Stomach (tissue), 9 donors: ENCODE data around the gene IFFO2. TPM values are rescaled to one million over a fixed set of nuclear protein-coding genes. Genes with fewer than 3 reads are reported as not detected.

Source experiments
- DNase-seq, 2 donors: peaks; one replicate each; pipeline versions ENCODE4 v3.0.0 to v3.0.0-alpha.2; 2013 to 2019
- H3K27ac ChIP-seq, 5 donors: fragments of 200-600 bp in 4 of 5; sonication (generic) in 4 of 5; one replicate each; pipeline ENCODE4 v1.5.1; 2013 to 2019; ENCODE audit warnings: mild to moderate bottlenecking in 1 of 5, moderate library complexity in 1 of 5
- H3K27me3 ChIP-seq, 3 donors: fragments of 200-600 bp; sonication (generic); one replicate each; pipeline ENCODE4 v1.5.1; 2017 to 2019; ENCODE audit warnings: mixed run types in 1 of 3
- H3K36me3 ChIP-seq, 4 donors: fragments of 200-600 bp; sonication (generic); 1 replicate in 3 of 4; 2 replicates in 1 of 4; pipeline ENCODE4 v1.5.1; 2016 to 2019
- H3K4me1 ChIP-seq, 4 donors: fragments of 200-600 bp; sonication (generic); one replicate each; pipeline ENCODE4 v1.5.1; 2016 to 2019
- H3K4me3 ChIP-seq, 4 donors: fragments of 200-600 bp; sonication (generic) in 3 of 4; one replicate each; pipeline ENCODE4 v1.5.1; 2016 to 2019; ENCODE audit warnings: mild to moderate bottlenecking in 1 of 4
- H3K9me3 ChIP-seq, 4 donors: fragments of 200-600 bp; sonication (generic); one replicate each; pipeline ENCODE4 v1.5.1; 2016 to 2019
- CTCF ChIP-seq, 7 experiments: fragments of 450-650 bp in 4 of 7; fragments of 200-600 bp in 3 of 7; sonication (generic) in 3 of 7; IDR thresholded peaks; one replicate each; pipeline ENCODE4 v1.5.1; 2016 to 2019; ENCODE audit warnings: antibody characterized with exemption in 7 of 7, control low read depth in 2 of 7, mild to moderate bottlenecking in 1 of 7
- EP300 ChIP-seq: sonication (generic); formaldehyde crosslinking; IDR thresholded peaks from one replicate; pipeline ENCODE4 v1.6.1; 2017; ENCODE audit warnings: antibody characterized with exemption
- POLR2A ChIP-seq, 4 donors: fragments of 450-650 bp; IDR thresholded peaks; one replicate each; pipeline ENCODE4 v1.6.1; 2016; ENCODE audit warnings: antibody characterized with exemption in 4 of 4, control low read depth in 2 of 4, mild to moderate bottlenecking in 1 of 4, moderate library complexity in 1 of 4
- POLR2AphosphoS5 ChIP-seq, 3 donors: sonication (generic); formaldehyde crosslinking; IDR thresholded peaks; one replicate each; pipeline ENCODE4 v1.6.1; 2016; ENCODE audit warnings: antibody characterized with exemption in 3 of 3
- WGBS, 5 donors: extraction: QIAGEN DNeasy Blood & Tissue Kit in 3 of 5; methylation state at CpG; one replicate each; pipeline versions ENCODE4 v1.1.5 to v1.1.7; 2013 to 2018; 5-methylcytosine and 5-hydroxymethylcytosine counted together
- intact Hi-C: fragments of 100-400 bp; cut with DNase I; formaldehyde crosslinking; loops from one replicate; pipeline ENCODE4 v1.15.1; 2023; ENCODE audit warnings: low total_unique reads
- polyA plus RNA-seq, 3 donors: library from polyadenylated mRNA; stranded (reverse); fragments of 200-250 nt; gene quantifications; one replicate each; pipeline ENCODE4 v1.2.3, GENCODE V29; 2013
- total RNA-seq, 5 donors: library from RNA; depleted of rRNA; stranded (reverse); fragments of >200 nt; gene quantifications; one replicate each; pipeline versions ENCODE4 v1.1.0 to v1.2.3, GENCODE V29; 2014 to 2016
- donor health status: healthy with polysubstance abuse.
- donor health status: Bipolar disorder and iron deficiency.
- donor health status: healthy.

Gene IFFO2
- total and polyA plus RNA-seq, 8 donors, result 0.58 to 47.8 (median 4.5) TPM

- intact Hi-C loops, result no loop called here
- H3K27ac ChIP-seq, result no peak overlapping the region
- 70 to 84% (median 74%) methylated on average over 6 of the region's 6 CpGs for WGBS, 5 donors
- H3K4me1 ChIP-seq, result peaks cover 4 to 17% (median 9%) of the 10 kb centered on the region in 4 donors
- H3K4me3 ChIP-seq, result no peak overlapping the region
- peaks cover 0 to 10% (median 5%) of the 10 kb centered on the region in 4 donors for H3K9me3 ChIP-seq
- H3K36me3 ChIP-seq, result no peaks in the 10 kb centered on the region
- no peak for TF ChIP-seq POLR2A (IDR thresholded peaks at IDR 0.05)
- TF ChIP-seq EP300, result no peak
- no peak for TF ChIP-seq POLR2AphosphoS5 (IDR thresholded peaks at IDR 0.05)
- no peak for TF ChIP-seq CTCF (IDR thresholded peaks at IDR 0.05)
- H3K27me3 ChIP-seq, result no peaks in the 10 kb centered on the region
- no peak for DNase-seq
These were observed 40.2 kb upstream of the IFFO2 start for GRCh38 chr1:18996548-18997177.

- Histone ChIP-seq H3K36me3 (no peaks in the 10 kb centered on the region), H3K9me3 (no peaks in the 10 kb centered on the region), H3K27me3 (peaks cover 0 to 7% (median 0%) of the 10 kb centered on the region in 3 donors), H3K4me3 (no peak overlapping the region), H3K27ac (no peak overlapping the region), H3K4me1 (peaks cover 4 to 14% (median 7%) of the 10 kb centered on the region in 4 donors)
- intact Hi-C loops, result no loop called here
- DNase-seq, result no peak
- TF ChIP-seq POLR2AphosphoS5 (IDR thresholded peaks at IDR 0.05), result no peak
- WGBS, 5 donors, result 71 to 93% (median 91%) methylated on average over 6 of the region's 6 CpGs
These were observed 37.9 kb upstream of the IFFO2 start for GRCh38 chr1:18994381-18994780.

- Histone ChIP-seq H3K4me1 (no peaks in the 10 kb centered on the region), H3K27me3 (peaks cover 0 to 9% (median 0%) of the 10 kb centered on the region in 3 donors), H3K27ac (no peak overlapping the region), H3K4me3 (no peak overlapping the region), H3K9me3 (no peaks in the 10 kb centered on the region), H3K36me3 (no peaks in the 10 kb centered on the region)
- 74 to 83% (median 82%) methylated on average over 3 of the region's 3 CpGs for WGBS, 5 donors
- TF ChIP-seq CTCF (IDR thresholded peaks at IDR 0.05) (no peak), POLR2A (IDR thresholded peaks at IDR 0.05) (no peak), EP300 (no peak), POLR2AphosphoS5 (IDR thresholded peaks at IDR 0.05) (no peak)
- intact Hi-C loops, result no loop called here
- no peak for DNase-seq
These were observed 36.2 kb upstream of the IFFO2 start for GRCh38 chr1:18992646-18993045.

GRCh38 chr1:18991585-18991984 is 35.1 kb upstream of the IFFO2 start:
- Histone ChIP-seq H3K9me3 (no peaks in the 10 kb centered on the region), H3K4me1 (no peaks in the 10 kb centered on the region), H3K36me3 (no peaks in the 10 kb centered on the region), H3K4me3 (no peak overlapping the region), H3K27me3 (peaks cover 0 to 9% (median 0%) of the 10 kb centered on the region in 3 donors), H3K27ac (no peak overlapping the region)
- 94 to 100% (median 97%) methylated on average over 3 of the region's 3 CpGs for whole genome bisulfite sequencing, 5 donors
- intact Hi-C loops, result no loop called here
- DNase-seq, result no peak
- no peak for TF ChIP-seq CTCF (IDR thresholded peaks at IDR 0.05)
- TF ChIP-seq EP300, result no peak
- no peak for TF ChIP-seq POLR2AphosphoS5 (IDR thresholded peaks at IDR 0.05)
- no peak for TF ChIP-seq POLR2A (IDR thresholded peaks at IDR 0.05)

- intact Hi-C loops, result no loop called here
- H3K9me3 ChIP-seq, result no peaks in the 10 kb centered on the region
- TF ChIP-seq EP300, result no peak
- no peak for TF ChIP-seq CTCF (IDR thresholded peaks at IDR 0.05)
- no peak for TF ChIP-seq POLR2AphosphoS5 (IDR thresholded peaks at IDR 0.05)
- no peak for TF ChIP-seq POLR2A (IDR thresholded peaks at IDR 0.05)
- H3K36me3 ChIP-seq, result no peaks in the 10 kb centered on the region
- H3K4me1 ChIP-seq, result no peaks in the 10 kb centered on the region
- peaks cover 0 to 9% (median 0%) of the 10 kb centered on the region in 3 donors for H3K27me3 ChIP-seq
- 72 to 80% (median 76%) methylated on average over 9 of the region's 9 CpGs for WGBS, 5 donors
- no peak for DNase-seq
- no peak overlapping the region for H3K27ac ChIP-seq
- no peak overlapping the region for H3K4me3 ChIP-seq
These were observed 33.4 kb upstream of the IFFO2 start for GRCh38 chr1:18989896-18990295.
